HepG2 (cell line): ENCODE data around the gene CATSPERE. TPM values are rescaled to one million over a fixed set of nuclear protein-coding genes. Genes with fewer than 3 reads are reported as not detected.

Experiments
- ATAD3A ChIP-seq: sonication (generic); formaldehyde crosslinking; IDR thresholded peaks from 2 replicates; pipeline ENCODE4 v1.4.0; 2020; ENCODE audit warnings: missing genetic modification reagents
- BHLHE40 ChIP-seq: IDR thresholded peaks from 2 replicates; pipeline ENCODE4 v1.6.1; 2011; ENCODE audit warnings: low read length, improper control_type of control experiment
- BRF2 ChIP-seq: sonication (generic); formaldehyde crosslinking; IDR thresholded peaks from 2 replicates; pipeline ENCODE4 v1.8.1; 2022; ENCODE audit warnings: mild to moderate bottlenecking, missing genetic modification reagents
- CSRNP1 ChIP-seq: sonication (generic); formaldehyde crosslinking; IDR thresholded peaks from 2 replicates; pipeline ENCODE4 v1.8.1; 2023; ENCODE audit warnings: mild to moderate bottlenecking, missing genetic modification reagents
- FOXA1 ChIP-seq, 2 experiments: fragments of 450-650 bp in 1 of 2; sonication (generic) in 1 of 2; formaldehyde crosslinking in 1 of 2; IDR thresholded peaks; 2 replicates each; pipeline versions ENCODE4 v1.4.0 to v1.6.1; 2016 to 2020; ENCODE audit warnings: missing genetic modification reagents in 1 of 2
- IRF9 ChIP-seq: sonication (generic); formaldehyde crosslinking; IDR thresholded peaks from 2 replicates; pipeline ENCODE4 v1.8.0; 2022; ENCODE audit warnings: missing genetic modification reagents, mild to moderate bottlenecking, borderline replicate concordance
- ISL2 ChIP-seq: sonication (generic); formaldehyde crosslinking; IDR thresholded peaks from 2 replicates; pipeline ENCODE4 v1.5.0; 2020; ENCODE audit warnings: missing genetic modification reagents
- MAFK ChIP-seq, 2 experiments: IDR thresholded peaks in 1 of 2; conservative IDR thresholded peaks in 1 of 2; 2 replicates each; pipeline ENCODE4 v1.6.1; 2011; ENCODE audit warnings: improper control_type of control experiment in 2 of 2, low read length in 2 of 2
- NBN ChIP-seq: fragments of 450-650 bp; conservative IDR thresholded peaks from 2 replicates; pipeline ENCODE4 v1.6.1; 2017
- NONO ChIP-seq, 2 experiments: fragments of 450-650 bp in 1 of 2; sonication (generic) in 1 of 2; formaldehyde crosslinking in 1 of 2; IDR thresholded peaks in 1 of 2; conservative IDR thresholded peaks in 1 of 2; 2 replicates each; pipeline versions ENCODE4 v1.6.1 to v1.8.0; 2017 to 2022; ENCODE audit warnings: mild to moderate bottlenecking in 1 of 2, missing genetic modification reagents in 1 of 2, moderate library complexity in 1 of 2
- SETDB1 ChIP-seq: sonication (generic); formaldehyde crosslinking; IDR thresholded peaks from 2 replicates; pipeline ENCODE4 v1.5.1; 2020; ENCODE audit warnings: missing genetic modification reagents, mild to moderate bottlenecking, borderline replicate concordance
- SMAD1 ChIP-seq: sonication (generic); formaldehyde crosslinking; IDR thresholded peaks from 2 replicates; pipeline ENCODE4 v1.4.0; 2020; ENCODE audit warnings: missing genetic modification reagents, low read depth, mild to moderate bottlenecking, borderline replicate concordance
- SOX13 ChIP-seq, 3 experiments: fragments of 450-650 bp in 1 of 3; sonication (generic) in 1 of 3; formaldehyde crosslinking in 1 of 3; IDR thresholded peaks in 2 of 3; conservative IDR thresholded peaks in 1 of 3; 2 replicates each; pipeline versions ENCODE4 v1.5.0 to v1.6.1; 2016 to 2020; ENCODE audit warnings: antibody characterized with exemption in 1 of 3, mild to moderate bottlenecking in 1 of 3, missing compliant biosample characterization in 1 of 3, missing genetic modification reagents in 1 of 3, moderate library complexity in 1 of 3
- SP4 ChIP-seq: sonication (generic); formaldehyde crosslinking; IDR thresholded peaks from 2 replicates; pipeline ENCODE4 v1.8.1; 2023; ENCODE audit warnings: mild to moderate bottlenecking, missing genetic modification reagents
- SP5 ChIP-seq: IDR thresholded peaks from 2 replicates; pipeline ENCODE4 v1.6.1; 2016; ENCODE audit warnings: low read depth, borderline replicate concordance
- TFAP4 ChIP-seq: sonication (generic); IDR thresholded peaks from 2 replicates; pipeline ENCODE4 v1.6.1; 2016; ENCODE audit warnings: low read depth, borderline replicate concordance
- TP53 ChIP-seq: sonication (generic); formaldehyde crosslinking; conservative IDR thresholded peaks from 2 replicates; pipeline ENCODE4 v1.4.0; 2020; ENCODE audit warnings: missing genetic modification reagents
- XBP1 ChIP-seq: sonication (generic); formaldehyde crosslinking; IDR thresholded peaks from 2 replicates; pipeline ENCODE4 v1.5.0; 2020; ENCODE audit warnings: missing genetic modification reagents
- ZBTB21 ChIP-seq: sonication (generic); formaldehyde crosslinking; IDR thresholded peaks from 2 replicates; pipeline ENCODE4 v1.4.0; 2020; ENCODE audit warnings: missing genetic modification reagents
- ZFAT ChIP-seq: sonication (generic); formaldehyde crosslinking; conservative IDR thresholded peaks from 2 replicates; pipeline ENCODE4 v1.8.1; 2023; ENCODE audit warnings: missing genetic modification reagents, inconsistent platforms
- ZNF20 ChIP-seq: sonication (generic); formaldehyde crosslinking; IDR thresholded peaks from 2 replicates; pipeline ENCODE4 v1.4.0; 2020; ENCODE audit warnings: mild to moderate bottlenecking, moderate library complexity, missing genetic modification reagents
- ZNF414 ChIP-seq: sonication (generic); formaldehyde crosslinking; IDR thresholded peaks from 2 replicates; pipeline ENCODE4 v1.5.0; 2020; ENCODE audit warnings: missing genetic modification reagents
- ZNF558 ChIP-seq: sonication (generic); formaldehyde crosslinking; IDR thresholded peaks from 2 replicates; pipeline ENCODE4 v1.9.0; 2022; ENCODE audit warnings: mild to moderate bottlenecking, missing genetic modification reagents, borderline replicate concordance
- ZNF569 ChIP-seq: sonication (generic); formaldehyde crosslinking; IDR thresholded peaks from 2 replicates; pipeline ENCODE4 v1.5.0; 2020; ENCODE audit warnings: mild to moderate bottlenecking, missing genetic modification reagents, moderate library complexity, borderline replicate concordance
- ZNF576 ChIP-seq: sonication (generic); formaldehyde crosslinking; IDR thresholded peaks from 2 replicates; pipeline ENCODE4 v1.4.0; 2020; ENCODE audit warnings: mild to moderate bottlenecking, missing genetic modification reagents
- polyA plus RNA-seq, 8 experiments: library from polyadenylated mRNA; depleted of rRNA in 3 of 8; stranded (reverse) in 7 of 8; unstranded in 1 of 8; fragments of >200 nt; fragmentation: Illumina TruSeq in 4 of 8; extraction: Trizol in 4 of 8; gene quantifications; 2 replicates each; pipeline versions ENCODE4 v1.2.1 to v1.2.3, GENCODE V29; 2011 to 2016; ENCODE audit warnings: low read depth in 4 of 8, missing spikeins in 1 of 8, mixed read lengths in 1 of 8; ENCODE audit not compliant: insufficient read depth in 1 of 8
- total RNA-seq, 5 experiments: library from RNA; depleted of rRNA; stranded (reverse); fragments of >200 nt; fragmentation: Illumina TruSeq; extraction: Trizol; gene quantifications; 2 replicates each; pipeline ENCODE4 v1.2.3, GENCODE V29; 2016; ENCODE audit warnings: low read depth in 1 of 5

CATSPERE gene
- total and polyA plus RNA-seq, 2 of the 13 experiments (the other 11 are each of a cell fraction or from before 2014, with no cell fraction given), result 0.34 to 0.51 TPM

- TF ChIP-seq ZNF414 (CRISPR knock-in tag) (peak; percentile 49; the same call in 1 of the 2 replicates), ZNF558 (peak; percentile 69; the same call in 1 of the 2 replicates), SOX13 (IDR thresholded peaks at IDR 0.05) (no peak), SOX13 (CRISPR knock-in tag; conservative IDR thresholded peaks at IDR 0.05 in 1 of 2, IDR thresholded peaks at IDR 0.05 in 1 of 2) (no peak; a peak in 1 of 4 replicates), BRF2 (CRISPR knock-in tag) (no peak), SMAD1 (CRISPR knock-in tag) (no peak), IRF9 (CRISPR knock-in tag) (no peak), NBN (no peak), ZBTB21 (CRISPR knock-in tag) (no peak; the same call in 1 of the 2 replicates), ATAD3A (CRISPR knock-in tag) (no peak), NONO (IDR thresholded peaks at IDR 0.05) (no peak), NONO (CRISPR knock-in tag; conservative IDR thresholded peaks at IDR 0.05) (peak; percentile 67), CSRNP1 (CRISPR knock-in tag) (no peak), MAFK (conservative IDR thresholded peaks at IDR 0.05 in 1 of 2, IDR thresholded peaks at IDR 0.05 in 1 of 2; ENCODE audit: low read length in 2 of 2) (no peak), ISL2 (CRISPR knock-in tag) (0 out of 2 replicates have a peak, but pooled peaks have one; percentile 30), SETDB1 (CRISPR knock-in tag) (no peak), XBP1 (CRISPR knock-in tag) (no peak), ZFAT (CRISPR knock-in tag) (no peak), ZNF569 (no peak), TP53 (no peak), BHLHE40 (no peak), TFAP4 (no peak), FOXA1 (IDR thresholded peaks at IDR 0.05) (no peak), FOXA1 (CRISPR knock-in tag; IDR thresholded peaks at IDR 0.05) (no peak), ZNF576 (no peak), SP5 (CRISPR knock-in tag) (no peak), SP4 (no peak), ZNF20 (CRISPR knock-in tag) (0 out of 2 replicates have a peak, but pooled peaks have one; percentile 44)
Measured at GRCh38 chr1:244451539-244451950, 9.5 kb upstream of the CATSPERE start, which contains the start of gene ADSS2 (continued).
